HT1080 (cell line): ENCODE results near the gene ACSL1. TPM values are rescaled to one million over a fixed set of nuclear protein-coding genes. Genes with fewer than 3 reads are reported as not detected.

Source experiments
- DNase-seq: peaks from one replicate; pipeline ENCODE4 v3.0.0-alpha.2; 2015; ENCODE audit warnings: low read depth
- polyA plus RNA-seq, 2 experiments: library from polyadenylated mRNA; depleted of rRNA; stranded (reverse); fragments of >200 nt; gene quantifications; 2 replicates each; pipeline ENCODE4 v1.2.3, GENCODE V29; 2015
- total RNA-seq: library from RNA; depleted of rRNA; stranded (reverse); fragments of >200 nt; shearing (Covaris generic); gene quantifications from 2 replicates; pipeline ENCODE4 v1.2.3, GENCODE V29; 2014; rRNA removed

Gene ACSL1, protein sequence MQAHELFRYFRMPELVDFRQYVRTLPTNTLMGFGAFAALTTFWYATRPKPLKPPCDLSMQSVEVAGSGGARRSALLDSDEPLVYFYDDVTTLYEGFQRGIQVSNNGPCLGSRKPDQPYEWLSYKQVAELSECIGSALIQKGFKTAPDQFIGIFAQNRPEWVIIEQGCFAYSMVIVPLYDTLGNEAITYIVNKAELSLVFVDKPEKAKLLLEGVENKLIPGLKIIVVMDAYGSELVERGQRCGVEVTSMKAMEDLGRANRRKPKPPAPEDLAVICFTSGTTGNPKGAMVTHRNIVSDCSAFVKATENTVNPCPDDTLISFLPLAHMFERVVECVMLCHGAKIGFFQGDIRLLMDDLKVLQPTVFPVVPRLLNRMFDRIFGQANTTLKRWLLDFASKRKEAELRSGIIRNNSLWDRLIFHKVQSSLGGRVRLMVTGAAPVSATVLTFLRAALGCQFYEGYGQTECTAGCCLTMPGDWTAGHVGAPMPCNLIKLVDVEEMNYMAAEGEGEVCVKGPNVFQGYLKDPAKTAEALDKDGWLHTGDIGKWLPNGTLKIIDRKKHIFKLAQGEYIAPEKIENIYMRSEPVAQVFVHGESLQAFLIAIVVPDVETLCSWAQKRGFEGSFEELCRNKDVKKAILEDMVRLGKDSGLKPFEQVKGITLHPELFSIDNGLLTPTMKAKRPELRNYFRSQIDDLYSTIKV
- 6.0 and 6.6 TPM in 2 replicates for total RNA-seq
- polyA plus RNA-seq (2015; cell fraction: cytosol; rRNA removed): 7.4 and 7.6 TPM in 2 replicates
- polyA plus RNA-seq (2015; cell fraction: nucleus; rRNA removed): 7.8 and 10.2 TPM in 2 replicates

DNA sequence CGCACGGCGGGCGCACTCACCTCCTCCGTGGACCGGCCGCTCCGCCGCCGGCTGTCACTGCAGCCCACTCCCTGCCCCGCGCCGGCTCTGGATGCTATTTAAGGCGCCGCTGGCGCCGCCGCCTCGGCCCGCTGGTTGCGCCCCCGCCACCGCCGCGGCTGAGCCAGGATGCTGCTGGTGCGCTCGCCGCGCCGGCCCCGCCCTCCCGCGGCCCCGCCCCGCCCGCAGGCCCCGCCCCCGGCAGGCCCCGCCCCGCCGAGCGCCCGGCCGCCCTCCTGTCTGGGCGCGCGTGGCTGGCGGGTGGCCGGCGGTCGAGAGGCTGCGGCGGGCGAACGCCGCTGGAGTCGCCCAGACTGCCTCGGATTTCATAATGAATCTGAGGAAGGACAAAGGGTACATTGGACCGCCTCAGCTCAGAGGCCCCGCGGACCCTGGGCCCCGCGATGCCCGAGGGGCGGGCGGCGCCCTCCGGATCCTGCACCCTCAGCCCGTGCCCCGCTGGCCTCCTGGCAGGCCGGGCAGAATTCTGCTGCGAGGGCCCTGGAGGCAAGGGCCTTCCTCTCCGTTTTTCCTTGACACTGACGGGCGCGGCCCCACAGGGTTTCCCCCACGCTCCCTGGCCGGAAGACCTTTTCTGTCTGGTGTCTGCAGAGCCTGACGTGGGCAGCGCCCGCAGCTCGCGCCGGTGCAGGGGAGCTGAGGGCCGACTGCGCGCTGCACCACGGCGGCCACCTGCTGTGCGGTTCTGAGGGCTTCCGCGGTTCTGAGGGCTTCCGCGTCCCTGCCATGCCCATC lies at the start of gene ACSL1:
Gene ACSL1, minus strand, starts transcription at position 73 of the 795 bp plus-strand sequence. CDS start 22,454 bp downstream, outside the sequence.
- peak; percentile 18 for DNase-seq

DNA sequence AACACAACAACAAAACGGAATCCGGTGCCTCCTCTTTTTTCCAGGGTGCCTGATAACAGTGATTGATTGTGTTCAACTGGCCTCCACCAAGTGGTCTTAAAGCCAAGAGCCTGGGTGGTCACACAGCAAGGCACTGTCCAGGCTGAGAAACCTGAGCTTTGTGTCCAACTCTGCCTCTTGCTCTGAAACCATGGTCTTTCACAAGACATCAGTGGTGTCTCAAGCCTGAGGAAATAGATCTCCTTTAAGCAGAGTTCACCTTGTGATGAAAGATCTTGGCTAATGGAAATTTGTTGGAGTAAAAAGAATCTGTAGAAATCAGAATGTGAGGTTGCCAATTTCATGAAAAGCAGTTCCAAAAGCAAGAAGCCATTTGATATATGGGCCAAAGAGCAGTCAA lies 47.3 kb upstream of the ACSL1 start:
- DNase-seq: no peak

DNA sequence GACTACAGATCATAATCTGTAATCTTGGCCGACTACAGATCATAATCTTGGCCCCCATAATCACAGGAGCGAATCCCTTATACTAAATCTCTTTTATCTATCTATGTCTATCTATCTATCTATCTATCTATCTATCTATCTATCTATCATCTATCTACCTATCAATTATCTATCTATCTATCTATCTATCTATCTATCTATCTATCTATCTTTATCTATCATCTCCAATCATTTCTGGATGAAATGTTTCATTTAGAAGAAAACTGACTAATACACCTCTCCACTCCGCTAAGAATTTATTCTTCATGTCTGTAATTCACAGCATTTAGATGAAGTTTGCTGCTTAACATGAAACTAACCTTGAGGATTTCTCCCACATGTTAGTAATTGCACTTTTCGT lies 45.0 kb upstream of the ACSL1 start:
- no peak for DNase-seq

DNA sequence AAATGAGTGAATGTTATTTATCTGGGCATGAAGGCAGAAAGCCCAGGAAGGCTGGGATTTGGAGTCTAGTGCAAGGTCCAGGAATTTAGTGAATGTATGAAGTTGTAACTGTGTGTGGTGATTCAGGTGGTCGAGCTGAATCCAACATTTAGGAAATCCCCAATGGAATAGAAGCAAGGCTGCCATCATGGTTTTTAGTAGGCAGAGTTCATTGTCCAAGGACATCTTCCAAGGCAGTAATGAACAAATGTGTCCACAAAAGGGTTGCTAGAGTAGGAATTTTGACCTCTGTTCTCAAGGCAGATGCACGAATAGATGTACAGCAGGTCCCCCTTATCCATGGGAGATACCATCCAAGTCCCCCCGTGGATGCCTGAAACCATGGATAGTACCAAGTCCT lies 42.9 kb upstream of the ACSL1 start:
- DNase-seq: no peak

DNA sequence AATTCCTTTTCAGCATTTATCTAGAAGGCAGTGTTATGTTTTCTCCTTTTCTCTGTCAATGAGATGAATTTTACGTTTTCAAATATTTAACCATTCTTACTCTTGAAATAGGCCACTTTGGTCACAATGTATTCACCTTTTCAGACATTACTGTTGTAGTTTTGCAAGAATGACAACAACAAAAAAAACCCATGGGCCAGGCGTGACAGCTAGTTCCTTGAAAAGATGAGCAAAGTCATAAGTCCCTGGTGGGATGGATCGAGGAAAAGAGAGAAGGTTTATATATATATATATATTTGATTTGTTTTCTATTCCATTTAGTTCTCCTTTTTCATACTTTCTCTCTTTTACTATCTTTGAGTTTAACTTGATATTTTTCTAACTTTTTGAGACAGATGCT lies 38.1 kb upstream of the ACSL1 start:
- DNase-seq: no peak

DNA sequence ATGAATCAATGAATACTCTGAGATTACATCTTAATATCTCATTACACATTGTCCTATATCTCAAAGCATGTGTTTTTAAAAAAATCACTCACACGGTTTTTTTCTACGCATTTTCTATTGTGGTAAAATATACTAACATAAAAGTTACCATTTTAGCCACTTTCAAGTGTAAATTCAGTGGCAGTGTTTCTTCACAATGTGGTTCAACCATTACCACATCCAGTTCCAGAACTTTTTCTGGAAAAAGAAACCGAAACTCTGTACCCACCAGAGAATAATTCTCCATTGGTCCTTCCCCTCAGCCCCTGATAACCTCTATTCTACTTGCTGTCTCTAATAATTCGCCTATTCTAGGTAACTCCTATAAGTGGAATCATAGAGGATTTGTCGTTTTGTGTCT lies 35.3 kb upstream of the ACSL1 start:
- DNase-seq: no peak

DNA sequence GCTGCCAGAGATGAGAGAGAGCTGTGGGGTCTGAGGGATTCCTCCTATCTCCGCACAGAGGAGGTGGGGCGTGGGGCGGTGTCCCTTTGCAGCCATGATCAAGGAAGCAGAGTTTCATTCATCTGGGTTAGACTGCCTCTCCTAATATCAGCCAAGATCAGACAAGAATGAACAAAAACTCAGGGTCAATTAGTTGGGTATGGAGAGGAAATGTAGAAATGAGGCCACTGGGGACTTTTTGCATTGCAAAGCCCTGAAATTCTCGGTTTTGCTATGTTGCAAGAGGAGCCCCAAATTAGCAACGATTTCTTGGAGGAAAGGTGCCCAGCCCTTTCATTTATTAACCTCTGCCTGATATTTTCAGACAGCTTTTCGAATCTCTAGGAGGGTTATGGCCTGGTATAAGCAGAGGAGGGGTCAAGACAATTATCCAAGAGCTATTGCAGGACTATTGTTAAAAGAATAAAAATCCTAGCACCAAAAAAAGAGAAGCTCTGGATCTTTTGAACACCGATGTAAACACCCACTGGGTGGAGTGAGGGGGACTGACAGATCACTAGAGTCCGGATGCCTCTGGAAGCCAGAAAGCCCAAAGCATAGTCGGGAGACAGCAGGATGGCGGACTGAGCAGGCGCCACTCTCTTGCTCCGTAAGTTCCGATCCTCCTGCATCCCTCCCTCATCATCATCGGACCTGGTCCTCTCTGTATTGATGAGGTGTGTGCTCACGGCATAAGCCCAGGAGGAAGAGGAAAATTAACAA lies 34.4 kb upstream of the ACSL1 start:
- no peak for DNase-seq

DNA sequence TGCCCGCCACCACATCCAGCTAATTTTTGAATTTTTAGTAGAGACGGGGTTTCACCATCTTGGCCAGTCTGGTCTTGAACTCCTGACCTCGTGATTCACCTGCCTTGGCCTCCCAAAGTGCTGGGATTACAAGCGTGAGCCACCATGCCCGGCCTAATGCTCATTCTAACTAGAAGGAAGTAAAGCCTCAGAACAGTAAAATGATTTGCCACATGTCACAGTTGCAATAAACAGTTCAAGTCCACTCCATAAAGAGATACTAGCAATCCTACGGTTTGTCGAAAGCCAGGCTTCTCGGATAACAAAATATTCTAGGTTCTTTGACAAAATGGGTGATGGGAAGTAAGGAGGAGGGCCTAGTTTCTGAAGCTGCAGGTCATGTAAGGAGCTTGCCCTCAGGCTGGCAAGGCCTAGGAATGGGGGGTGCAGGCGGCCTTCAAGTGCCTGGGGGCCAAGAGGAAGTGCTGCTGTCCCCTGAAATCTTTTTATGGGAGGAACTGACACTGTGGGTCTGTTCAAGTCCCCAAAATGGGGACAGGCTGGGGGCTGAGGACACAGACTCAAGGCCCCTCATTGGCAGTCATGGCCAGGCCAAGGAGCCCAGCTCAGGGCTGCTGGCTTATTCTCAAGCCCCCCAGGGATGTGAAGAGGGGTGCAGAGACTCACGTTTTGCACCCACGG lies 31.8 kb upstream of the ACSL1 start:
- DNase-seq: no peak

DNA sequence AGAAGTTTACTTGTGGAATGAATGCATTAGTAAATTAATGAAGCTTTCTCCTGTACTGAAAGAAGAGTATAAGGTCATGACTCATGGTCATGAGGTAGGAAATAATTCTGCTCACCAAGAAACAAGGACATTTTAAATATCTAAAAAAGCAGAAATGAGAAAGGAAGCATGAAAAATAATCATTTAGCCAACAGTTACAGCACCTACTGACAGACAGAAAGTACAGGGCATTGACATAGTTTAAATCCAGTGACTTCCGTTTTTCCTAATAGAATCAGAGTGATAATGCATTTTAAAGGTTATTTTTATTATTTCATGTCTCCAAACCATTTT lies 30.5 kb upstream of the ACSL1 start:
- DNase-seq: no peak

DNA sequence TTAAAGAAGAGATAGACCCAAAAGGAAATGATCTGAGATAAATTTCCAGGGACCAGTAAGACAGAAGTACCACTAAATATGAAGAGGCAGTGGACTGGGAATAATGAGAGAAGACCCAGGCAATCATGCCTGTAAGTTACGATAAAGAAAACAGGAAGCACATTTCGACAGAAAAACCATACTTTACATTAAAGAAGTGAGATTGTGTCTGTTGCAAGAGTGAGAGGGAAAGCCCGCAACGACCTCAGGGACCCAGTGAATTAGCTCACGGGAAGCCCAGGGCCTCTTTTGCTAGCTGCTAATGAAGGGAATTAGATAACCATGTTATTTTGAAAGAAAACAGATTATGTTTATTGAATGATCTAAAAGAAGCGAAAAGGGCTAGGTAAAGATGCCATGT lies 28.9 kb upstream of the ACSL1 start:
- no peak for DNase-seq

DNA sequence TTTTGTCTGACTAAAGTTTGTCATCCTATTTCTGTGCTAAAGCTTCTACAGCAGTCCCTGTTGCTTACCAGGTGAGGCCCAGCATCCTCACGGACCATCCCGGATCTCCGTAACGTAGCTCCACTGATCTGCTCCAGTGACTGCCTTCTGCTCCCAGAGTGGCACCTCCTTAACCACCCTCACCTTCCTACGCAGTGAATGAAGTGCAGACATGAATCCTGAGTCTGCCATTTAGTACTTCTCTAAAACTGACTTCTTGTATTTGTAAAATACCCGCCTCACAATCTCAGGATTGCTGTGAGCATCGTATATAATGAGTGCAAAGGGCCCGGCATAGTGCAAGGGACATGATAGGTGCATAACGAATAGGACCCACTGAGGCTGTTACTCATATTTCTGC lies 27.7 kb upstream of the ACSL1 start:
- no peak for DNase-seq

DNA sequence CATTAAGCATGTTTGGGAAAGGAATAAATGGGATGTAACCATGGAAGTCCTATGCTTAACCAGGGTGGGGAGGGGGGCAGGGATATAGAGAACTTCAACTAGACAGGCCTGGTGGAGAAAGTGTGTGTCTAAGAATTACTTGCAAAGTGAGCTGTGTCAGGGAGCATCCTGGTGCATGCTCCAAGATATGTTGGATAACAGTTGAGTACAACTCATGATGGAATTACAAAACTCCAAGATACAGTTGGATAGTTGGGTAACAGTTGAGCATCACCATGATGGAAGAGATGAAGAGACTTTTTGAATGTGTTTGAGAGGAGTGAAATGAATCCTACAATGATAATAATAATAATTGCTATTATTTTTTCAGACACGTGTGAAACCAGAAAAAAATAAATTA lies 26.1 kb upstream of the ACSL1 start:
- DNase-seq: no peak

DNA sequence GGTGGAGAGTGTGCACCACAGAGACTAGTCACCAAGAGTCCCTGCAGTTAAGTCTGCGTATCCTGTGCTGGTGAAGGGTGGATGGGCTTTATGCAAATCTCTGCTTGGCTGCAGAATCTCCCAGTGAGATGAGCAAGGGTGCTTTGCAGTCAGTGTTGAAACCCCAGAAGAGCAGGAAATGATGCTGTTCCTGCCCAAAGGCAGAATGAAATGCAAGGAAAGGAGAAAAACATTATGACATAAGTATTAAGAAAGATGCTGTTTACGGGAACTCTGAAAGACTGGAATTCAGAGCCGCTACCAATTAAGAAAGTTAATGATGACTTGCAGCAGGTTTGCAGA lies 25.4 kb upstream of the ACSL1 start:
- peak; percentile 25 for DNase-seq

DNA sequence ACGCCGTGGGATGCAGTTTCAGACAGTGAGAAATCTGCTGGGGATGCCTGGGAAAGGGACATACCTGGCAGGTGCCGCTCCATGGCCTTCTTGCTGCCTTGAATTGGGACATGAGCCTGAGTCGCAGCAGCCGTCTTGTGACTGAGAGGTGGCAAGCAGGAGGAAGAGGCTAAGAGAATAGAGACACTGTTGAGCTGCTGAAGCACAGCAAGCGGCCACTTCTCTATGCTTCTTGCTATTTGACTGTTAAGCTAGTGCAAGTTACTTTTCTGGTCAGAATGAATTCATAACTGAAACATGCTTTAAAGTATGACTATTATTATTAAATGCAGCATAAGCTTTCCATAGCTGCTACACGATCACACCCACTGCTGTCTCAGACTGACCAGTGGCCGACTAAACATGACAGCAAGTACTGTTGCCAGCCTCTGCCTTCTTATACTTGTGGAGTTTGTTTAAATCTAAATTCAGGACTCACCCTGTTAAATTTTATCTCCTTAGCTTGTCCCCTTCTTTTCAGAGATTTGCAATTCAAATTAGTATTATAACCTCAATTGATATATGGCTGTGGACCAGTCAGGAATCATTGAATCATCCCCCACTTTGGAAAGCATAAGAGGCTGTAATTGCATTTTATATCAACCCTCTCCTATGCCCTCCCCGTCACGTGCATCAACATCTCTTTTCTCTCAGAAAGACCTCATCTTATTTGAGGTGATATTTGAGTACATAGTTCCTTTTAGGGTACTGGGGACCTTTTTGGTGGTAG lies 24.8 kb upstream of the ACSL1 start:
- DNase-seq: peak; percentile 23

DNA sequence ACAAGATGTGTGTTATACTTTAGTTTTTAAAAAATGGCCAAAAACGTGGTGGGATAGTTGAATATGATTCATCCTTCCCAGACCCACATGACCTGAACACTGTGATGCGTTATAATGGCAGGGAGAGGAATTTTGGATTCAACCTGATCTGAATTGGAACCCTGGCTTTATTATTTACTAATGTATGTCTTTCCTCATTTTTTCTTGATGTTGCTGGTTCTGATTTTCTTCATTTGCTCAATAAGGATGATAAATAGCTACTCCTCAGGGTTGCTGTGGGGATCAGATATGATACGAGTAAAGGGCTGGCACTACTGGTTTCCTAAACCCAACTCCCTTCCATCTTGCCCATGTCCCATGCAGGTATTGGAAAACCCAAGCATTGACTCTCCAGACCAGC lies 24.2 kb upstream of the ACSL1 start:
- DNase-seq: no peak

DNA sequence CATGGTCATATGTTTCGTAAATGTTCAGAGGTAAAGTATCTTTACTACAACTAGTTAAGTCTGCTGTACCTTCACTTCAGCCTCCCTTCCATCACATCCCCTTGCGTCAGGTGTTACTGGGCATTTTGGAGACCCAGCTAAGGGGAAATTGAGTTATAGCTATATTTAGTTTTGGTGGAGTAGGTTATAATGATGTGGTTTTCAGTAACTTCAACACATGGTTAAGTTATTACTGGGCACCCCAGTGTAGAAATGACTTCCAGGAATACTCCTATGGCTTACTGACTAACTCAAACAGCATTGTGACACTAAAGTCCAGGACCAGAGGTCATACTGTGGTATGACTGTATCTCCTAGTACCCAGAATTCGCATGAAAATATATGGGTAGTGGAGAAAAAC lies 23.4 kb upstream of the ACSL1 start:
- no peak for DNase-seq

DNA sequence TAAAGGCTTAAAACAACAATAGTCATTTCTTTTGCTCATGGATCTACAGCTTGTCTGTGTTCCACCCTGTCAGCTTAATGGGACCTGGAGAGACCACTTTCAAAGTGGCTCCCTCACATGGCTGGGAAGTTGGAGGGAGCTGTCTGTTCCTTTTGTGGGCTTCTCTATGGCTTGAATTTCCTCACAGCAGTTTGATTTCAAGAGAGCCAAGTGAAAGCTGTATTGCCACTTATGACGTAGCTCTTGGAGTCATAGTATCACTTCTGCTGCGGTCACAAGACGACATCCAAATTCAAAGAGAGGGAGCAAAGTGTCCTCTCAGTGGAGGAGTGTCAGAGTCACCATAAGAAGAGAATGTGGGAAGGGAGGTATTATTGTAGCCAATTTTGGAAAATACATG lies 22.7 kb upstream of the ACSL1 start:
- no peak for DNase-seq

DNA sequence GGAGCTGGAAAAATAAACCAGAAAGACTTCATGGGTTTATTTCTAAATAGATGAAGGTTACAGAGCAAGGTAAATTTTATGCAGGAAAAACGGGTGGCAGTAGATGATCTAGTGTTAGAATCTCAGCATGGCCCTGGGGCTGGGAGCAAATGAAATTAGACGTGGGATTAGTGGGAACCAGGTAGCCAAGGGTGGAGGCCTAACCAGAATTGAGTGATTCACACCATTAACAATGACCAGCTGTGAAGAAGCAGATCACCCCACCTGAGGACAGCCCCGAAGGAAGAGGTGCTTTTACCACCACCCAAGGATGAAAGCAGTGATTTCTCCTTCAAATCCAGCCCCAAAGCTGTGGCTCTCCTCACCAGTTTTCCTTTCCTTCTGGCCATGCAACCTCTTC lies 20.8 kb upstream of the ACSL1 start:
- no peak for DNase-seq

DNA sequence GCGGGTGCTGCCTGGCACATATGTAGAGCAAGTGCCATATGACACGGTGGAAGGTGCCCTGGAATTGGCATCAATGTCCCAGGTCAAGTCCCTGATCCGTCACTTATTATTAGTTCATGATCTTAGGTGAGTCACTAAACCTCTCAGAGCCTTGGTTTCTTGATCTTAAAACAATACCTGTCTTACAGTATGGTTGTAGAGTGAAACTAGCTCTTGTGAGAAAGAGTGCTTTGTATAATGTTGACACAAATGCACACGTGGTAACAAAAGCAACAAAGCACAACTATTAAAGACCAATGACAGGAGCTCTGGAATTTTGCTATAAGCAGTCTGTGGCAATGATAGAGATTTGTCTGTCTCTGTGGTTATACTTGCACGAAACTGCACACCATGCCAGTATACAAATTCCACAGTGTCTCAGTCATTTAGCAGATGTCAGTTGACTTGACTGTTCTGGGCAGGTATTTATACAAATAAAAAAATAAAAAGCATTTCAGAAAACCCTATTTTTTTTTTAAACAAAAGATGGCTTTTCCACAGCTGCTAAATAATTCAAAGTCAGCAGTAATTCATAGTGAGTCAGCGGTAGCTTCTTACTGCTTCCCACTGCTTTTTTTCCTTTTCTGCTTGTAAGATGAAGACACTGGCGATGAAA lies 19.7 kb upstream of the ACSL1 start:
- DNase-seq: peak; percentile 44

DNA sequence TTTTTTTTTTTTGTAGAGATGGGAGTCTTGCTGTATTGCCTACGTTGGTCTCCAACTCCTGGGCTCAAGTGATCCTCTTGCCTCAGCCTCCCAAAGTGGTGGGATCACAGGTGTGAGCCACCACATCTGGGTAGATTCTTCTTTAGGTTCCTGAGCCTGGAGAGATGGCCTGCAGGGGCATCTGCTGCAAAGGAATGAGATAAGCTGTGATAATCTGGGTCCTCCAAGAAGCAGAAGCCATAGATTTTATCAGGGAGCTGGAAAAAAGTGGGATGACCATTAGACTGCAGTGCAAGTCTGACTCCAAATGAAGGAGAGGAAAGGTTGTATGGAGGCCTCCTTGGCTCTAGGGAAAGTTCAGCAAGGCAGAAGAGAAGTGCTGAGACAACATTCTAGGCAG lies 19.0 kb upstream of the ACSL1 start:
- no peak for DNase-seq
